HepG2 (cell line): ENCODE data around the gene PDIA5. TPM values are rescaled to one million over a fixed set of nuclear protein-coding genes. Genes with fewer than 3 reads are reported as not detected.

Source experiments
- ATAC-seq: fragments of 200-7000 bp; cut with Tn5 transposase; 3 replicates; pipeline ENCODE4 v1.9.1; 2020; ENCODE audit warnings: mild to moderate bottlenecking, moderate library complexity
- BruUV-seq: library from RNA; stranded (reverse); fragments of 400-500 nt; replicated peaks from 2 replicates; lab custom pipeline; 2021; lab: Mats Ljungman, UMichigan
- CTCF ChIA-PET: fragments of 300-600 bp; formaldehyde crosslinking; extraction: SDS; loops from one replicate; lab custom pipeline; 2021; ENCODE audit warnings: low total read pairs, inconsistent platforms, low intra/inter-chr PET ratio; lab: Yijun Ruan, JAX
- POLR2A ChIA-PET: fragments of 350-600 bp; sonication (Branson Sonifier 250); formaldehyde crosslinking; loops from one replicate; lab custom pipeline; 2020; ENCODE audit warnings: antibody characterized with exemption, inconsistent platforms; lab: Yijun Ruan, JAX
- DNase-seq: peaks from one replicate; pipeline ENCODE4 v3.0.0-alpha.2; 2015; ENCODE audit warnings: low spot score
- FAIRE-seq: peaks from 3 replicates; lab custom pipeline; 2011; peaks lifted over from hg19 to GRCh38; lab: Jason Lieb, UNC
- H2AFZ ChIP-seq: one replicate; pipeline ENCODE4 v1.6.1; 2011; ENCODE audit warnings: low read length, inconsistent platforms
- H3K27ac ChIP-seq: fragments of 300-600 bp; 3 replicates; pipeline ENCODE4 v1.8.0; 2011; ENCODE audit warnings: mixed run types, mild to moderate bottlenecking, mixed read lengths, low read length, inconsistent platforms; ENCODE audit not compliant: insufficient read depth; ENCODE audit errors: extremely low read length
- H3K27me3 ChIP-seq, 2 experiments: fragments of 200-600 bp in 1 of 2; 2 replicates in 1 of 2; 3 replicates in 1 of 2; pipeline versions ENCODE4 v1.6.0 to v1.8.0; 2011; ENCODE audit warnings: low read length in 2 of 2, mild to moderate bottlenecking in 2 of 2, moderate library complexity in 2 of 2, inconsistent platforms in 1 of 2; ENCODE audit not compliant: insufficient read depth in 2 of 2, control insufficient read depth in 1 of 2
- H3K36me3 ChIP-seq, 2 experiments: fragments of 200-600 bp in 1 of 2; replicated peaks in 1 of 2; 2 replicates in 1 of 2; 3 replicates in 1 of 2; pipeline versions ENCODE4 v1.5.1 to v1.8.0; 2011; ENCODE audit warnings: low read length in 2 of 2, inconsistent platforms in 1 of 2; ENCODE audit not compliant: insufficient read depth in 2 of 2, control insufficient read depth in 1 of 2
- H3K4me1 ChIP-seq: 2 replicates; pipeline ENCODE4 v1.5.1; 2012; ENCODE audit warnings: low read length, inconsistent platforms; ENCODE audit not compliant: insufficient read depth
- H3K4me2 ChIP-seq: 2 replicates; pipeline ENCODE4 v1.6.0; 2011; ENCODE audit warnings: low read depth, low read length, inconsistent platforms
- H3K4me3 ChIP-seq, 3 experiments: fragments of 200-600 bp in 1 of 3; sonication (generic), shearing (Covaris generic) in 1 of 3; replicated peaks in 1 of 3; 2 replicates each; pipeline ENCODE4 v1.5.1; 2011 to 2016; ENCODE audit warnings: low read length in 3 of 3, inconsistent platforms in 2 of 3, low read depth in 2 of 3, mild to moderate bottlenecking in 2 of 3, control low read depth in 1 of 3, mixed read lengths in 1 of 3; ENCODE audit not compliant: insufficient read depth in 1 of 3
- H3K79me2 ChIP-seq: one replicate; pipeline ENCODE4 v1.6.1; 2011; ENCODE audit warnings: low read length, inconsistent platforms; ENCODE audit not compliant: insufficient read depth
- H3K9ac ChIP-seq: 2 replicates; pipeline ENCODE4 v1.6.0; 2011; ENCODE audit warnings: mild to moderate bottlenecking, low read depth, low read length, inconsistent platforms; ENCODE audit not compliant: insufficient read depth
- H3K9me3 ChIP-seq: 2 replicates; pipeline ENCODE4 v1.5.1; 2012; ENCODE audit warnings: mild to moderate bottlenecking, low read length
- H4K20me1 ChIP-seq: 2 replicates; pipeline ENCODE4 v1.6.0; 2011; ENCODE audit warnings: inconsistent platforms, mild to moderate bottlenecking, low read length, moderate library complexity; ENCODE audit not compliant: insufficient read depth
- CENPX ChIP-seq: sonication (generic); formaldehyde crosslinking; IDR thresholded peaks from 2 replicates; pipeline ENCODE4 v1.9.0; 2021; ENCODE audit warnings: mild to moderate bottlenecking, missing genetic modification reagents, moderate library complexity
- ETV5 ChIP-seq: IDR thresholded peaks from 2 replicates; pipeline ENCODE4 v1.6.1; 2018; ENCODE audit warnings: missing biosample characterization, missing genetic modification reagents, inconsistent platforms, borderline replicate concordance
- FOSL2 ChIP-seq: sonication (generic); formaldehyde crosslinking; IDR thresholded peaks from 2 replicates; pipeline ENCODE4 v1.4.0; 2020; ENCODE audit warnings: missing genetic modification reagents
- NFYC ChIP-seq: IDR thresholded peaks from 2 replicates; pipeline ENCODE4 v1.6.1; 2016; ENCODE audit warnings: missing genetic modification reagents, missing compliant biosample characterization
- SOX6 ChIP-seq, 2 experiments: fragments of 450-650 bp in 1 of 2; sonication (generic) in 1 of 2; formaldehyde crosslinking in 1 of 2; IDR thresholded peaks; 2 replicates each; pipeline versions ENCODE4 v1.4.0 to v1.6.1; 2017 to 2020; ENCODE audit warnings: antibody characterized with exemption in 1 of 2, mild to moderate bottlenecking in 1 of 2, missing genetic modification reagents in 1 of 2
- TRIM24 ChIP-seq: sonication (generic); formaldehyde crosslinking; IDR thresholded peaks from 2 replicates; pipeline ENCODE4 v1.8.0; 2022; ENCODE audit warnings: mild to moderate bottlenecking, missing genetic modification reagents
- YEATS2 ChIP-seq: sonication (generic); formaldehyde crosslinking; IDR thresholded peaks from 2 replicates; pipeline ENCODE4 v1.4.0; 2020; ENCODE audit warnings: missing genetic modification reagents, borderline replicate concordance
- ZNF3 ChIP-seq: IDR thresholded peaks from 2 replicates; pipeline ENCODE4 v1.7.0; 2017; ENCODE audit warnings: inconsistent platforms
- WGBS: methylation state at CpG from one replicate; pipeline ENCODE4 v1.1.6; 2017; ENCODE audit warnings: low lambda C conversion rate; 5-methylcytosine and 5-hydroxymethylcytosine counted together
- in situ Hi-C: cut with HindIII; loops from 2 replicates; pipeline ENCODE4 v1.10.0; 2017; ENCODE audit warnings: low pct_unique_long_range_greater_than_20kb; ENCODE audit not compliant: extremely low pct_ligation_motif_present
- intact Hi-C: fragments of 100-400 bp; cut with micrococcal nuclease; formaldehyde crosslinking; loops from one replicate; pipeline ENCODE4 v1.10.0; 2022; ENCODE audit not compliant: unreplicated experiment
- polyA plus RNA-seq, 8 experiments: library from polyadenylated mRNA; depleted of rRNA in 3 of 8; stranded (reverse) in 7 of 8; unstranded in 1 of 8; fragments of >200 nt; fragmentation: Illumina TruSeq in 4 of 8; extraction: Trizol in 4 of 8; gene quantifications; 2 replicates each; pipeline versions ENCODE4 v1.2.1 to v1.2.3, GENCODE V29; 2011 to 2016; ENCODE audit warnings: low read depth in 4 of 8, missing spikeins in 1 of 8, mixed read lengths in 1 of 8; ENCODE audit not compliant: insufficient read depth in 1 of 8
- total RNA-seq, 5 experiments: library from RNA; depleted of rRNA; stranded (reverse); fragments of >200 nt; fragmentation: Illumina TruSeq; extraction: Trizol; gene quantifications; 2 replicates each; pipeline ENCODE4 v1.2.3, GENCODE V29; 2016; ENCODE audit warnings: low read depth in 1 of 5
- TF ChIP-seq, protein P1 (sequence below): sonication (generic); formaldehyde crosslinking; IDR thresholded peaks from 2 replicates; pipeline ENCODE4 v1.4.0; 2020; ENCODE audit warnings: missing genetic modification reagents

The PDIA5 gene
- total and polyA plus RNA-seq, 2 of the 13 experiments (the other 11 are each of a cell fraction or from before 2014, with no cell fraction given) = 51.3 to 74.3 TPM

DNA sequence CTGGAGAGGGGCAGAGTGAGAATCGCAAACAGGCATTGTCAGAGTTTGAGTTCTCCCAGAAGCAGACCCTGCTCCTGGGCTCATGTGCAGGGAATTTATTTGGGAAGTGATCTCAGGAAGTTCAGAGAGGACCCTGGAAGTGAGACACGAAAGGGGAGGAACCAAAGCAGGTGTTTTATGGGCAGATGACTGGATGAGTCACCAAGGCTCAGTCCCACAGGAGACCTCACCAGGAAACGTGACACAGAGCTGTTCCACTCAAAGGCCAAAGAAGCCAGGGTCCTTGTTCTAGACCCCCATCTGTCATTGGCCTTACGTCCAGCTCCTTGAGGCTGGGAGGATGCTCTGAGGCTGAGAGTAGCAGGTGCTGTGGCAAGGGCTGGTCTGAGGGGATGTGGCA, 91.5 kb downstream of the PDIA5 start:
- Histone ChIP-seq H3K27ac (peak overlapping the region; percentile 48), H3K36me3 (peaks cover 25 to 75% of the 10 kb centered on the region in 2 experiments), H2AFZ (no peak overlapping the region), H4K20me1 (peaks cover 7% of the 10 kb centered on the region; the same call in 1 of the 2 replicates), H3K79me2 (no peaks in the 10 kb centered on the region), H3K4me2 (no peak overlapping the region), H3K9me3 (no peaks in the 10 kb centered on the region), H3K9ac (no peak overlapping the region), H3K4me3 (no peak overlapping the region), H3K4me1 (peaks cover 26% of the 10 kb centered on the region), H3K27me3 (no peaks in the 10 kb centered on the region)
- FAIRE-seq (no peak), DNase-seq (no peak), ATAC-seq (no peak)
- CTCF ChIA-PET = no interaction called here
- BruUV-seq = no TSS peak
- intact Hi-C loops (no loop called here), in situ Hi-C loops (no loop called here)
- TF ChIP-seq ZNF3 (peak; percentile 13; the same call in 1 of the 2 replicates), FOSL2 (CRISPR knock-in tag) (peak; percentile 58), CENPX (CRISPR knock-in tag) (no peak), SOX6 (IDR thresholded peaks at IDR 0.05) (no peak), SOX6 (CRISPR knock-in tag; IDR thresholded peaks at IDR 0.05) (peak; percentile 45), TRIM24 (CRISPR knock-in tag) (0 out of 2 replicates have a peak, but pooled peaks have one; percentile 4), YEATS2 (CRISPR knock-in tag) (peak; percentile 34; the same call in 1 of the 2 replicates), NFYC (no peak), ETV5 (0 out of 2 replicates have a peak, but pooled peaks have one; percentile 4)
- POLR2A ChIA-PET = interaction anchor here (1.4 to 2.2 kb wide), 4 partner anchors 15 to 90 kb away, joined by 3 to 15 read pairs (median 5); partner anchors contain the start of gene SEC22A
- WGBS = 86% methylated on average over 4 of the region's 4 CpGs

DNA sequence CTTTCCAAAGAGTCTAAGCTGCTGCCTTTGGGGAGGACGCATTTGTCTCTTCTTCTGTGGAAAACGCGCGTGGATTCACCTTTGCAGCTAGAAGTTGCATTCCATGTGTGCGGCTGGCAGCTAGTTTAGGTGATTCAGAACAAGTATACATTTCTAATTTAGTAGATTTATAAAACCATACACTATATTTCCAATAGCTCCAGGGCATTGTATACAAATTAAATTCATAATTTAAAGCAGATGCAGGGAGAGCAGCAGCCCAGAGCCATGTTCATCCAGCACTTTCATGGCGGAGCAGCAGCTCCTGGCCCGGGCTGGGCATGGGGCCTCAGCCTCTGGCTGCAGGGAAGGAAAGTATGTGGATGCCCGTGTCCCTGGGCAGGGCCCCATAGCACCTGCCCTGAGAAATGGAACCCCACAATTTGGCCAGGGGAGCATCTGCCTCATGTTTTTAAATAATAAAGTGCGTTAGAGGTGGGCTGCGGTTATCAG, 92.1 kb downstream of the PDIA5 start:
- FAIRE-seq = no peak
- no peak for ATAC-seq

More for the DNA sequence above, 92.1 kb downstream of the PDIA5 start:
- Histone ChIP-seq H3K9me3 (no peaks in the 10 kb centered on the region), H3K27ac (no peak overlapping the region), H3K4me3 (no peak overlapping the region), H3K4me1 (peaks cover 26% of the 10 kb centered on the region), H3K27me3 (no peaks in the 10 kb centered on the region), H3K79me2 (no peaks in the 10 kb centered on the region), H3K4me2 (no peak overlapping the region), H4K20me1 (peaks cover 7% of the 10 kb centered on the region; the same call in 1 of the 2 replicates), H3K36me3 (peaks cover 22 to 73% of the 10 kb centered on the region in 2 experiments), H2AFZ (no peak overlapping the region), H3K9ac (no peak overlapping the region)
- 97% methylated on average over 10 of the region's 10 CpGs for WGBS
- intact Hi-C loops (no loop called here), in situ Hi-C loops (no loop called here)
- CTCF ChIA-PET = no interaction called here
- POLR2A ChIA-PET = interaction anchor here (1.4 to 2.2 kb wide), 2 partner anchors 43 to 73 kb away, joined by 4 to 15 read pairs; partner anchors contain the start of gene SEC22A
- no peak for DNase-seq
- TF ChIP-seq, protein P1, sequence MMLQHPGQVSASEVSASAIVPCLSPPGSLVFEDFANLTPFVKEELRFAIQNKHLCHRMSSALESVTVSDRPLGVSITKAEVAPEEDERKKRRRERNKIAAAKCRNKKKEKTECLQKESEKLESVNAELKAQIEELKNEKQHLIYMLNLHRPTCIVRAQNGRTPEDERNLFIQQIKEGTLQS (CRISPR knock-in tag) = no peak
- BruUV-seq = no TSS peak
